Prostate gland (tissue), 2 donors: Measurements from ENCODE around the gene MYL10. TPM values are rescaled to one million over a fixed set of nuclear protein-coding genes. Genes with fewer than 3 reads are reported as not detected.

ENCODE experiments used
- DNase-seq: peaks from one replicate; pipeline ENCODE4 v3.0.0-alpha.2; 2019; ENCODE audit warnings: low spot score
- H3K27ac ChIP-seq, 2 donors: fragments of 200-600 bp; sonication (generic); 2 replicates each; pipeline ENCODE4 v1.5.1; 2017 to 2019
- H3K27me3 ChIP-seq: fragments of 200-600 bp; sonication (generic); replicated peaks from 2 replicates; pipeline ENCODE4 v1.5.1; 2019; ENCODE audit not compliant: insufficient read depth
- H3K36me3 ChIP-seq, 2 donors: fragments of 200-600 bp; sonication (generic); 1 replicate in 1 of 2; 2 replicates in 1 of 2; pipeline versions ENCODE4 v1.5.1 to v1.8.1; 2017 to 2019
- H3K4me1 ChIP-seq: fragments of 200-600 bp; sonication (generic); replicated peaks from 2 replicates; pipeline ENCODE4 v1.5.1; 2019
- H3K4me3 ChIP-seq, 2 donors: fragments of 200-600 bp; sonication (generic); 2 replicates each; pipeline ENCODE4 v1.5.1; 2017 to 2019
- H3K9me3 ChIP-seq: fragments of 200-600 bp; sonication (generic); 2 replicates; pipeline ENCODE4 v1.5.1; 2017
- POLR2A ChIP-seq: fragments of 450-650 bp; IDR thresholded peaks from one replicate; pipeline ENCODE4 v1.6.1; 2016; ENCODE audit warnings: antibody characterized with exemption, mild to moderate bottlenecking
- POLR2AphosphoS5 ChIP-seq: sonication (generic); formaldehyde crosslinking; IDR thresholded peaks from one replicate; pipeline ENCODE4 v1.6.1; 2017; ENCODE audit warnings: antibody characterized with exemption
- WGBS: methylation state at CpG from one replicate; pipeline ENCODE4 v1.1.5; 2018; 5-methylcytosine and 5-hydroxymethylcytosine counted together
- intact Hi-C: fragments of 100-400 bp; cut with DNase I; formaldehyde crosslinking; loops from one replicate; pipeline ENCODE4 v1.14.2; 2022
- total RNA-seq, 2 donors: library from RNA; depleted of rRNA; stranded (reverse); fragments of >200 nt; gene quantifications; one replicate each; pipeline ENCODE4 v1.1.0, GENCODE V29; 2016
- TF ChIP-seq, protein P1 (sequence below), 4 experiments: fragments of 200-600 bp in 2 of 4; fragments of 450-650 bp in 2 of 4; sonication (generic) in 2 of 4; IDR thresholded peaks; 1 replicate in 3 of 4; 2 replicates in 1 of 4; pipeline ENCODE4 v1.5.1; 2016 to 2019; ENCODE audit warnings: antibody characterized with exemption in 4 of 4, mild to moderate bottlenecking in 2 of 4, moderate library complexity in 2 of 4

Gene MYL10
- total RNA-seq, 2 donors from 2014 or later, result not detected

DNA sequence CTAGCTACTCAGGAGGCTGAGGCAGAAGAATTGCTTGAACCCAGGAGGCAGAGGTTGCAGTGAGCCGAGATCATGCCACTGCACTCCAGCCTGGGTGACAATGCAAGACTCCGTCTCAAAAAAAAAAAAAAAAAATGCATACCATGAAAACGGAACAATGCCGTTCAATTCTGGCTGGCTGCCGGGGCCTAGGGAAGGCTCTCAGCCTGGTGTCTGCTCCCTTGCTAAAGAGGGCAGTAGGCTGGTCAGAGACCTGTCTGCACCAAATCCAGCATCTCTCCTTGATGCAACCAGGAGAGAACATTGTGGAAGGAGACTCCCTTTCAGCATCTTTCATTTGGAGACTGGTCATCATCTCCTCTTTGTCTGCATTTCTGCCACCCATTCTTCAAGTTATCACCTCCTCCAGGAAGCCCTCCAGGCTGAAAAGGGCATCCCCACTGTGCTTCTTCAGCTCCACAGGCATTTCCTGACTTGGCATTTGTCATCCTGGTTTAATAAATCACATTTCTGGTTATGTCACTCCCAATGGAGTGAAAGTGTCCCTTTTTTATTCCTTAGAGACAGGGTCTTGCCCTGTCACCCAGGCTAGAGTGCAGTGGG, 24.7 kb downstream of the MYL10 start:
- no peaks in the 10 kb centered on the region for H3K9me3 ChIP-seq
- H3K4me3 ChIP-seq, result no peak overlapping the region
- H3K36me3 ChIP-seq, result no peaks in the 10 kb centered on the region
- DNase-seq, result no peak
- no peaks in the 10 kb centered on the region for H3K27me3 ChIP-seq
- H3K4me1 ChIP-seq, result peaks cover 7% of the 10 kb centered on the region
- intact Hi-C loops, result no loop called here
- H3K27ac ChIP-seq, result no peak overlapping the region
- TF ChIP-seq POLR2A, result no peak
- TF ChIP-seq, protein P1, sequence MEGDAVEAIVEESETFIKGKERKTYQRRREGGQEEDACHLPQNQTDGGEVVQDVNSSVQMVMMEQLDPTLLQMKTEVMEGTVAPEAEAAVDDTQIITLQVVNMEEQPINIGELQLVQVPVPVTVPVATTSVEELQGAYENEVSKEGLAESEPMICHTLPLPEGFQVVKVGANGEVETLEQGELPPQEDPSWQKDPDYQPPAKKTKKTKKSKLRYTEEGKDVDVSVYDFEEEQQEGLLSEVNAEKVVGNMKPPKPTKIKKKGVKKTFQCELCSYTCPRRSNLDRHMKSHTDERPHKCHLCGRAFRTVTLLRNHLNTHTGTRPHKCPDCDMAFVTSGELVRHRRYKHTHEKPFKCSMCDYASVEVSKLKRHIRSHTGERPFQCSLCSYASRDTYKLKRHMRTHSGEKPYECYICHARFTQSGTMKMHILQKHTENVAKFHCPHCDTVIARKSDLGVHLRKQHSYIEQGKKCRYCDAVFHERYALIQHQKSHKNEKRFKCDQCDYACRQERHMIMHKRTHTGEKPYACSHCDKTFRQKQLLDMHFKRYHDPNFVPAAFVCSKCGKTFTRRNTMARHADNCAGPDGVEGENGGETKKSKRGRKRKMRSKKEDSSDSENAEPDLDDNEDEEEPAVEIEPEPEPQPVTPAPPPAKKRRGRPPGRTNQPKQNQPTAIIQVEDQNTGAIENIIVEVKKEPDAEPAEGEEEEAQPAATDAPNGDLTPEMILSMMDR (IDR thresholded peaks at IDR 0.05), result no peak
- no peak for TF ChIP-seq POLR2AphosphoS5
- 53% methylated on average over 5 of the region's 5 CpGs for WGBS

DNA sequence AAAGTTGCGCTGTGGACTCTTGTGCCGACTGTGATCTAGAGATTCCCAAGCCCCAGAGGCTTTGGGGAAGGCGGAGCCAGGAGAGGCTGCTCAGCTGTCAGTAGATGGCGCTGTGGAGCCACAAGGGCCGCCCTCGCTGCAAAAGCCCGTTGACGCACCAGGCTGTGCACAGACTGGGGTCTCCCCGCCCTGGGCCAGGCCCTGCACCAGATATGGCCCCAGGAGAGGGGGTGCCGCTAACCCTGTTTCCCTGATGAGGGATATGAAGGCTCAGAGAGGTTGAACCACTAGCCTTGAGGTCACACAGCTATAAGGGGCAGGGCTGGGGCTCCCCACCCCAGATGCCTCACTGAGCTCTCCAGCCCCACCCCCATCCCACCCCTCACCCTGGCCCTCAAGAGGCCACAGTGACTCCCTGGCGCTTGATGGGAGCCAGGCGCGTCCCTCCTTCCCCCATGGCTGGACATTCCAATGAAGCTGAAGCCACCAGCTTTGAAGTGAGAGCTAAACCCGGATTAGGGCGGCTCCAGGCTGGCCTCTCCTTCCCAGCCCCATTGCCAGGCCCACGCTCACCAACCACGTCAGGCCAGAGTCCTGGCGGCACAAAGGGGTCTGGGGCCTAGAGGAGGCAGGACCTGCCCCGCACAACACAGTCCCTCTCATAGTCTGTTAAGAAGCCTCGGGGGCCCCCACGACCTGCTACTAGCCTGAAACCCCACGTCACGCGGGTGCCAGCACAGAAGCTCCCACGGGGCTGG, 26.4 kb downstream of the MYL10 start:
- no peak overlapping the region for H3K4me3 ChIP-seq
- intact Hi-C loops, result no loop called here
- no peak overlapping the region for H3K27ac ChIP-seq
- TF ChIP-seq, protein P1 (IDR thresholded peaks at IDR 0.05), result peak; percentile 66 to 82 (median 78)
- no peak for TF ChIP-seq POLR2AphosphoS5
- no peaks in the 10 kb centered on the region for H3K27me3 ChIP-seq
- no peaks in the 10 kb centered on the region for H3K36me3 ChIP-seq
- no peaks in the 10 kb centered on the region for H3K9me3 ChIP-seq
- 41% methylated on average over 22 of the region's 25 CpGs for WGBS
- peaks cover 2% of the 10 kb centered on the region for H3K4me1 ChIP-seq
- peak; percentile 72 for DNase-seq

DNA sequence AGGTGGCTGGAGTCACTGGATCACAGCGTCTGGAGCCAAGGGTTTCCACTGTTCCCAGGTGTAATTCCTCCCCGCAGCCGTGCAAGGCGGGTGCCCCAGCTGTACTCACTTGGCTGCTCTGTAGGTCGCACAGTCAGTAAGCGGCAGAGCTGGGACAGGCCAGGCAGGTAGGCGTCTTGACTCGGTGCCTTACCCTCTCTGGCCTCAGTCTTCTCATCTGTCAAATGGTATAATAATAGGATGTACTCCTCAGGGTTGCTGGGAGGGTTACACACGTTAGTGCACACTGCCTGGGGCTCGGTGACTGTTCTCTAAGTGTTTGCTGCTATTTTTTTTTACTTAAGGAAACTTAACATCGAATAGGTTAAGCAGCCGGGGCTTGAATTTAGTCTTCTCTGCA, 27.0 kb downstream of the MYL10 start:
- no peaks in the 10 kb centered on the region for H3K9me3 ChIP-seq
- no peaks in the 10 kb centered on the region for H3K36me3 ChIP-seq
- no peak for DNase-seq
- H3K4me3 ChIP-seq, result no peak overlapping the region
- 67% methylated on average over 12 of the region's 12 CpGs for WGBS
- TF ChIP-seq, protein P1 (IDR thresholded peaks at IDR 0.05), result no peak
- TF ChIP-seq POLR2A (no peak), POLR2AphosphoS5 (no peak)
- intact Hi-C loops, result no loop called here
- peaks cover 2% of the 10 kb centered on the region for H3K4me1 ChIP-seq
- no peaks in the 10 kb centered on the region for H3K27me3 ChIP-seq
- H3K27ac ChIP-seq, result no peak overlapping the region

DNA sequence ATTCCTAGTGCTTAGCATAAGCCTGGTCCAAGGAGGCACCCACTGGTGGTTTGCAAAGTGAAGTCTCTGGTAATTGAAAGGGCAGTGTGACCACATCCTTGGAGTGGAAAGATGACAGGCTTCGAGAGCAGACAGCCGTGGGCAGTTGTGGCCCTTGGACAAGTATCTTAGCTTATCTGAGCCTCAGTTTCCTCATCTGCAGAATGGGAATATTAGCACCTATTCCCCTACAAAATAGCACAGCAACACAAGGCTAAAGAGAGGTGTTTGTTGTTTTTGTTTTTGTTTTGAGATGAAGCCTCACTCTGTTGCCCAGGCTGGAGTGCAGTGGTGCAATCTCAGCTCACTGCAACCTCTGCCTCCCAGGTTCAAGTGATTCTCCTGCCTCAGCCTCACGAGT, 29.3 kb downstream of the MYL10 start:
- Histone ChIP-seq H3K4me3 (no peak overlapping the region), H3K36me3 (no peaks in the 10 kb centered on the region), H3K27me3 (no peaks in the 10 kb centered on the region), H3K4me1 (peaks cover 2% of the 10 kb centered on the region), H3K9me3 (no peaks in the 10 kb centered on the region), H3K27ac (no peak overlapping the region)
- no peak for DNase-seq
- TF ChIP-seq, protein P1 (IDR thresholded peaks at IDR 0.05), result no peak
- TF ChIP-seq POLR2A (no peak), POLR2AphosphoS5 (no peak)
- intact Hi-C loops, result loop anchor here (2.0 to 10.0 kb wide), 2 partner anchors 635 to 673 kb away; no protein-coding TSS in a partner anchor
- WGBS, result 97% methylated on average over 3 of the region's 3 CpGs
